C1 segment of cervical spinal cord (tissue), 14 donors: ENCODE measurements around the gene ANKRD29.
"Not testable (repeated sequence)": the region's sequence is repeated elsewhere in the genome, so short reads cannot be mapped to it uniquely, and the experiment has no call there.

Experiments used
- DNase-seq, 14 donors: peaks; one replicate each; lab custom pipeline; 2025; lab: John Stamatoyannopoulos, UW

The ANKRD29 gene

DNA sequence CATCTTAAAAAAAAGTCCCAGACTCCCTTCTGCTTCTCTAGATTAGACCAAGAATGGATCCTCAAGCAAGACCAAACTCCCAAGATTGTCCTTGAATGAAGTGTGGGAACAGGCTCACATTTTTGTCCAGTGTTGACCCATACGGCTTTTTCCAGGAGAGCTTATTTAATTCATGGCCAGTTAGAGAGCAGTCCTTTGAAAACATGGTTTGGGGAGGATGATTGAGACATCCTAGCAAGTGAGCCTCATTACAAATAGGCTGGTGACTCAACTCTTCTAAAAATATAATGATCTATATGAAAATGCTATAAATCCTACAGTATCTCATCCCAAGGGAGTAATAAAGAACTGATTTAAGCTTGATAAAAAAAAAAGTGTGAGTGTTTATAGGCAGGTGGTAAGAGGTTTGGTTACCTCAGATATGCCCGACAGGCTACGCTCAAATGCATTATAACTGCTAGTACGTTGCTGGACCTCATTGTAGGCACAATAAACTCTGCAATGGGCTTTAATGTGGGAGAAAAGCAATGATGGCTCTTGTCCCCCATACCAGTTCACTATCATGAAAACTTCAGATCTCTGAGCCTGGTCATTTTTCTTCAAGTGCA, 17.0 kb downstream of the ANKRD29 start:
- DNase-seq, result no peak

DNA sequence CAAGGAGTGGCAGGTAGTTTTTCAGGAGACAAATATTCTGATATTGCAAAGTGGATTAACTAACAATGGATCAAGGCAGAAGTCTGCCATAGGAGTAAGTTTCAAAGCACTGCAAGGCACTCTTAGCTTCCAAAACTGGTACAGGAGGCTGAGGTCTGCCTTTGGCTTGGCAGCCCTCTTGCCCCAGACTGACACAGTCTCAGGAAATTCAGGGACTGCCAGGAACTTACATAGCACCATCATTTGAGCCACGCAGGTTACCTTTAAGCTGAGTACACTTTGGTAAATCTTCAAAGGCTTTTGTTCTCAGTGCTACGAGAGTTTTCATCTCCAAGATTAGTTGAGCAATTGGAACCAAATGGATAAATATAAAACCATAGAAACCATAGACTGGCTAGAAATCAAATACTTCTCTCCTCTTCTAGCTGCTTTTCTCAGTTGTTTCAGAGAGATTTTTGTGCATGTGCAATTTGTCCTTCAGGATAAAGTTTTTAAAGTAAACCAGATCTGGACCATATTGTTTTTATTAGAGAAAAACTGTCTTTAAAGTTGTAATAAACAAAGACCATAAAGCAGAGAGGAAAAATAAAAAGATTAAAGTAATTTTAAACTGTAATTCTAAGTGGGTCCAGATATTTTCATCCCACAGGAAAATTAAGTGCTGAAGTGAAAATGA, 18.8 kb downstream of the ANKRD29 start:
- no peak for DNase-seq

DNA sequence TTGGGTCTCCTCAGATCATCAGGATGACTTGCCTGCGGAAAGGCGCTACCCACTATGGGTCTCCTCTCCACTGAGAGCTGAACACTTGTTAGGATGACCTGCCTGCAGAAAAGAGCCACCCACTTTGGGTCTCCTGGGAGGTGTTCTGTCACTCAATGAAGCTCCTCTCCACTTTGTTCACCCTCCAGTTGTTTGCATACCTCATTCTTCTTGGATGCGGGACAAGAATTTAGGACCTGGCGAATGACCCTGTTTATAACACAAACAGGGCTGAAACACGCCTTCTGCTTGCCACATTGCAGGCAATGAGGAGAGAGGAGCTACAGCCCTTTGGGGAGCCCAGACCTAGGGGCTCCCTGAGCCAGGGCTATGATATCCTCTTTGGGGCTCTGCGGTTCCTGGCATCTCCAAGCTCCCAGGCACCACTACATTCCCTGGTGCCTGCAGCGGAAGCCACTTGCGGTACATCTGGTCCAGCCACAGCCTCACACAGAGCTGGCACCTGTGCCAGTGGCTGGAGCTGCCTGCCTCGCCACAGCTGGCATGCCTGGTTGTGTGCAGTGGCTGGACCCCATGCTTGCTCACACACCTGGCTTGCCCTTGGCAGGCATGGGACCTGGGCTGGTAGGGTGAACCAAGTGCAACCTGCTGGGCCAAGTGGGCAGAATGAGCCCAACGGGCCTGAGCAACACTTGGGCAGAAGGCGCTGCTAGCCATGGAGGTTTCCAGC, 20.6 kb downstream of the ANKRD29 start:
- no peak for DNase-seq

DNA sequence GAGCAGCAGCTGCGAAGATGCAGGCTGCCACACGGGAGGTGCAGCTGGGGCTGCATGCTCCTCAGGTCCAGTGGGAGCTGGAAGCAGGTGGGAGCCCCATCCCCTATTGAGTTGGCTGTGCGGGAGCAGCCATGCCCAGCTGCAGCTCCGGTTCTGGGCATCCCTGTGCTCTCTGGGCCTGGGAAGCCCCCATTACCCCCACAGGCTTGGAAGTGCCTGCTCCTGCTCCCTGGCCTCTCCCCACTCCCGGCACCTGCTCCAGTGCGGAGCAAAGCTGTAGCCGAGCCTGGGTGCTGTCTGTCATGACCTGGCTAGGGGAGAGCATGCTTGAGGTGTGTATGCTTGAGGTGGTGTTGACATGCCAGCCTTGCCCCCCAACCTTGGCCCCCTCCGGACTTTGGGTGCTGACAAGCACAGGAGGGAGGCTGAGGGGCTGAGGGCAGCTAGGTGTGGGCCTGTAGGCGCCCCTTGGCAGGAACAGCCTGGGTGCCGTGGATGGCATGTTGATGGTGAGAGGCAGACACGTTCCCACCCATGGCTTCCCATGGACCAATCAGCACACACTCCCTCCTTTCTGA, 21.5 kb downstream of the ANKRD29 start:
- no peak for DNase-seq

DNA sequence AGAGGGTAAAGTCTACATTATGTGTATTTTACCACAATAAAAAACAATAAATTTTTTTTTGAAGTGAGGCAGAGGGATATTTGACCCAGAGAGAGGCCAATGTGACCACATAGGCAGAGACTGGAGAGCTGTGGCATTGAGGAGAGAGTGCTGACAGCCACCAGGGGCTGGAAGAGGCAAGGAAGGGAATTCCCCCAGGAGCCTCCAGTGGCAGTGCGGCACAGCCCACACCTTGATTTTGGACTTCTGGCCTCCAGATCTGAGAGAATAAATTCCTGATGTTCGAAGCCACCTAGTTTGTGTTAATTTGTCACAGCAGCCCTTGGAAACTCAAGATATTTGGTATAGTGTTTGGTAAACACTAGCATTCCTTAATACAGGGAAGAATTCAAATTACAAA, 22.7 kb downstream of the ANKRD29 start:
- no peak for DNase-seq

DNA sequence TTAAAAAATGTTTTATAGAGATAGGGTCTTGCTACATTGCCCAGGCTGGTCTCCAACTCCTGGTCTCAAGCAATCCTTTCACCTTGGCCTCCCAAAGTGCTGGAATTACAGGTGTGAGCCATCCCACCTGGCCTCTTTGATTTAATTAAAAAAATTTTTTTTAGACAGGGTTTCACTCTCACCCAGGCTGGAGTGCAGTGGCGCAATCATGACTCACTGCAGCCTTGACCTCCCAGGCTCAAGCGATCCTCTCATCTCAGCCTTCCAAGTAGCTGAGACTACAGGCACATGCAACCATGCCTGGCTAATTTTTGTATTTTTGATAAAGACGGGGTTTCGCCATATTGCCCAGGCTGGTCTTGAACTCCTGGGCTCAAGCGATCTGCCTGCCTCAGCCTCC, 26.3 kb downstream of the ANKRD29 start:
- not testable (repeated sequence) for DNase-seq

DNA sequence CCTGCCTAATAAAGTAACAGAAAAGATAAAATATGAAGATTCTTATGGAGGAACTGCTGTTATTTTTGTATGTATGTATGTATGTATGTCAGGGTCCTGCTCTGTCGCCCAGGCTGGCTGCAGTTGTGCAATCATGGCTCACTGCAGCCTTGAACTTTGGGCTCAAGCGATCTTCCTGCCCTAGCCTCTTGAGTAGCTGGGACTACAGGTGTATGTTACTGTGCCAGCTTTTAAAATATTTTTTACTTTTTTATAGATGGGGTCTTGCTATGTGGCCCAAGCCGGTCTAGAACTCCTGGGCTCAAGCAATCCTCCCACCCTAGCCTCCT, 26.7 kb downstream of the ANKRD29 start:
- DNase-seq, result no peak

DNA sequence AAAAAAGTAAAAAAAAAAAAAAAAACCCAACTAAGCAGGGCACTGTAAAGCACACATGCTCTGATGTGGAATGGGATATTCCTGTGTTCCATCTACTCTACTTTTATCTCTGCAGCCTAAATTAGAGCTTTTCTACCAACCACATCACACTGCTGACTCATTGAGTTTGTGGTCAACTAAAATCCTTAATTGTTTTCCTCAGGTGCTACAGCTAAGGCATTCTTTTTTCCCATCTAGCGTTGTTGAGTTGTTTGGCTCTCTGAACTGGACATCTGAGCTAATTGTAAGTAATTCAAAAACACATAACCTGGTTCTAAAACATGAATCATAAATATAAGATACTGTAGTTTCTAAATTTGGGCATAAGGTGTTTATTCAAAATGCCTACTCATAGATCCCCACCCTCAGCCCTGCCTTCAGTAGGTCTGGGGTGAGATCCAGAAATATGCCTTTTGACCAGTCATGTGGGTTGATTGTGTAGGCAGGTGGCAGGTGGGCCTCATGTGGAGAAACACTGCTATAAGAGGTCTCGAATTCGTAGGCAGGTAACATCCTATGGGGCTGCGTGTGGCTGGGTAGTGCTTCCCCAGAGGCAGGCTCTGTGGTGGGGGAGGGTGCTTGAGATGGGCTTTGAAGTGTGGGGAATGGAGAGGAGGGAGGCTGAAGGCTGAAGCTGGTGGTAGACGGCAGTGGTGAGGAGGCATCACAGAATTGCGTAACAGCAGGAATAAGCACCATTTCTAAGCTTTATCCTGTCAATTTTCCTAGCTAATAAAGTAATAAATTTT, 27.2 kb downstream of the ANKRD29 start:
- DNase-seq, result no peak

DNA sequence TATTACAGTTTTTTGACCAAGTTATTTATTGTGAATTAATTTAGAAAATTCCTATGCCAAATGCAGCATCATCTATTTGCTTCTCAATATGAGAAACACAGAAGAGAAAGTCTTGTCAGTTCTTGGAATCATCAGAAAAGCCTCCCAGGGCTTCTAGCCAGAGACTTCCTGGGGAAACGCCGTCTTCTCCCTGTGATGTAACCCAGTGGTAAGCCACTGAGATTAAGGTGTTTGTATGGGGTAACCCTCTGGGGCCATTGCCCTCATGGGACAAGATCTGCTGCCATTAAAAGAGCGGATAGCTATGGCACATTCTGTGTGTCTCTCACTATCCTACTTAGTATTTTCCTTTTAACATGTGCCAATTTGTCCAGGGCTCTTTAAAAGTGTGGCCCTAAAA, 28.0 kb downstream of the ANKRD29 start:
- no peak for DNase-seq

DNA sequence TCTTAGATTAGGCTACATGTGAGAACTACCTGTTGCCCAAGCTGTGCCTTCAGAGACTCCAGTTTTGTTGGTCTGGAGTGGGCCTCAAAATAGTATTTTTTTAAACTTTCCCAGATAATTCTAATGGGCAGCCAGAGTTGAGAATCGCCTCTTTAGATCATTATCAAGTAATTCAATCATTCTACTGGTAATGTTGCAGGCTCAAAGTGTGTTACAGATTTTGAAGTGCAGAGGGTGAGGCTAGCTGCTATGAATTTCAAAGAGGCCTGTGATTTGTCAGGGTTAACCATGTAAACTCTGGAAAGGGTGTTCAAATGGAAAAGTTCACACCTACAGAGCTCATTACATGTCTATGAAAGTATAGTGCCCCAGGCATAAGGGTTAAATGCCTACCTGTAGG, 30.1 kb downstream of the ANKRD29 start:
- DNase-seq, result no peak

DNA sequence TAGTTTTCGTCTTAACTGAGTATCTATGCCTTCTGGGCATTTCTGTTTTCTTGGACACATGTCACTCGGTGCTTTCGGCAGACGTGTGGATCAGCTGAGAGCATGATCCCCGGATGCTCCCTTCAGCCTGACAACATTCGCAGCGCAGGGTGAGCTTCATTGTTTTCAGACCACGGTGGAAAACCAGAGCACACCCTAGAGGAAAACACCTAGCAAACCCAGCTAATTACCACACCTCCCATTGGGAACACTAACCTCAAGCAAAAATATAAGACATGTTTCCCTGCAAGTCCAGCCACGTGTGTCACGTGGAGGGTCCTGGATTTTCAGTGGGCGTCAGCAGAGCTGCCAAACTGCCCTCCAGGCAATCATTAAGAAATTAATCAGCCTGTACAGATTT, 31.0 kb downstream of the ANKRD29 start:
- no peak for DNase-seq

DNA sequence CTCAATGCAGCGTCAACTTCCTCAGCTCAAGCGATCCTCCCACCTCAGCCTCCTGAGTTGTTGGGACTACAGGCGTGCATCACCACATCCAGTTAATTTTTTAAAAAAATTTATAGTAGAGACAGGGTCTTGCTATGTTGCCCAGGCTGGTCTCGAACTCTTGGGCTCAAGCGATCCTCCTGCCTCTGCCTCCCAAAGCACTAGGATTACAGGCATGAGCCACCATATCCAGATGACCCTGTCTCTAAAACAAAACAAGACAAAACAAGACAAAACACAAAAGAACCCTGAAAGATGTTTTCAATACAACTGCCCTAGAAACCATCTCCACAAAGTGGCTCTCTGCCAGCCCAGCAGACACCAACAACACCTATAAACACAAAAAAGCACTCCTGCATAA, 31.4 kb downstream of the ANKRD29 start:
- no peak for DNase-seq

DNA sequence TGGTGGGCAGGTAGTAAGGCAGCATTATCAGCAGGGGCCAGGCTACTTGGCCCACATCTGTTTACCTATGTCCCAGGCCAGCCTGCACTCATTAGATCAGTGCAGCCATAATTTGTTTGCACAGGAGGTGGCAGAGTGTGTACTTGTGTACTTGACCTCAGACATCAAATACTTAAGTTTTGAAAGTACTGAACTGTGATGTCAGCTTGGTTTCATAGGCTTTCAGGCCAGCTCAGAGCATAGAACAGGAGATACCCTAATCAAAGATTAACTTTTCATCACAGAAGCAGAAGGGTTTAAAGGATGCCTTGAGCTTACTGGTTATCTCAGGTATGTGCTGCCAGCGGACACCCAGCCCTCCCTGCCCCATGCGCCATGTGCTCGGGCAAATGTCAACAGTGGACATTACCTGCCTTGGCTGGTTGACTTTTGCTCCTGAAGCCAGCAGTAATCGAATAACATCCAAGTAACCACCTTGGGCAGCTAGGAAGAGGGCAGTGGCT, 33.2 kb downstream of the ANKRD29 start:
- no peak for DNase-seq

DNA sequence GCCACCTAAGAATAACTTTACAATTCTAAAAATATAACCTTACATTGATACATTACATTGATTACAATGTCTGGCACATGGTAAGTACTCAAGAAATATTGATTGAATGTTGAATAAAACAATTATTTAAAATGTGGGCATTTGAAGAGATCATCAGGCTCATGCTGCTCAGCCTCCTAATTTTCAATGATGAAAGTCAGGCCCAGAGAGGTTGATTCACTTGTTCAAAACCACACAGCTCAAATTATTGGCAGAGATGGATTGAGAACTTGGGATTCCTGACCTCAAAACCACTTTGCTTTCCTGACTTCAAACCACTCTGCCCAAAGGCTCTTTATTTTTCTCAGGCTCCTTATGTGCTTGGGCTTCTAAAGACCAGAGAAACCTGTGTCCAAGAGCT, 34.7 kb downstream of the ANKRD29 start:
- DNase-seq, result no peak

DNA sequence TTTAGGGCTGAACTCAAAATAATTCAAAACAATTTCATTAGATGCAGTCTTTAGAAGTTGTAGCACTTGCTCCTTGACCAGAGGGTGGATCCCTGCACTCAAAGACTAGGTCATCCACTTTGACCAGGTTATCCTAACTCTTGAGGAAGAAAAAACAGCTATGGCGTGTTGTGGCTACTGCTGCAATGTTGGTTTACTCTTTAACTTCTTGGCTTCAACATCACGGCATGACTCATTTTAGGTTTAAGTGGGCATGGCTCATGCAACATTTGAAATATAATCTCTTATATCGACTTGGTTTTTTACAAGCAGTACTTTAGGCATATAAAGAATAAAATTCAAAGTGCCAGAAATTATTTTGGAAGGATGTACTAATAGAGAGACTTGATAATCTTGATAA, 35.4 kb downstream of the ANKRD29 start:
- no peak for DNase-seq

DNA sequence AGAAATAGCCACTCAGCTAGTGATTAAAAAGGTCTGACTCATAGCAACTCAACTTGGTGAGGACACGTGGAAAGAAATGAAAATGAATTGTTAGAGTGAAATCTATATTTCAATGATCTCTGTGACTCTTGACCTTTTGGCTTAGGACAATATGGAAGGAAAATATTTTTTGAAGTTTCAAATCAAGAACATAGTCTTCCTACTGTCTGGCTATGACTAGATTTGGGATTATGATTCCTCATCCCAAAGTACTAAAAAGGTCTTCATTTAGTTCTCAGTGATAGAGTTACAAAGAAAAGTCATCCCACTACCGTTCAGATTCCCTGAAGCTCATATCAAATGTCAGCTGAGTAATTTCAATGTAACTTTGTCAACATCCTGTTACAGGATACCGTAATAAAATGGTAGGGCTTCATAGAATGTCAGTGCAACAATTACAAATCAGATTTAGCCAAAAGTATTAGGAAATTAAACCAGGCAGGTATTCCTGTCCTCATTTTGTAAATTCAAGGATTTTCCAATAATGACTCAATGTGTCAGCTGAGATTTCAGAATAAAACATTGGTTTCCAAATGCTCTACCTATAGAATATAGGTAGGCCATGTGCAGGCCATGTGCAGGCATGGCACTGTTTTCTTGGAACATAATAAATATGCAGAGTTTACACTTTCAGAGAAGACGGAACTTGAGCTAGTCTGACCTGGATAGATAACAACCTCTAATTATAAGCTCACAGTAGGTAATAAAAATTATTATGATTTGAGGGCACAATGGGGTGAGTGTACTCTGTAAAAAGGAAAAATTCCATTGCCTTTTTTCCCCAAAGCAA, 36.0 kb downstream of the ANKRD29 start:
- no peak for DNase-seq

DNA sequence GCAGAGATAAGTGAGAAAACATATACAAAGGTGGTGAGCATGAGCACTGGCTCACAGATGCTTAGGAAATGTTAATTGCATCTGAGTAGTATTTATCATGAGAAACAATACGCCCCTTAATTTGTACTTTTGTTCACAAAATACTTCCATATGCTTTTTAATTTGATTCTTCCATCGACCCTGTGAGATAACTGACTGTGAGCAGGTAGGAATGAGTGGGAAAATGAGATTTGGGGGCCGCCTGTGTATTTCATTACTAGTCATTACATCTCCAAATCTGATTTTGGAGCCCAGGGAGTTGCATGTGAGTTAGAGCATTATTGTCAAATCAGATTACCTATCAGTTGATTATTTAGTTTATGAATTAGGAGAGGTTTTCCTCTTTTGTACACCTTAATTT, 39.7 kb downstream of the ANKRD29 start:
- DNase-seq, result no peak

DNA sequence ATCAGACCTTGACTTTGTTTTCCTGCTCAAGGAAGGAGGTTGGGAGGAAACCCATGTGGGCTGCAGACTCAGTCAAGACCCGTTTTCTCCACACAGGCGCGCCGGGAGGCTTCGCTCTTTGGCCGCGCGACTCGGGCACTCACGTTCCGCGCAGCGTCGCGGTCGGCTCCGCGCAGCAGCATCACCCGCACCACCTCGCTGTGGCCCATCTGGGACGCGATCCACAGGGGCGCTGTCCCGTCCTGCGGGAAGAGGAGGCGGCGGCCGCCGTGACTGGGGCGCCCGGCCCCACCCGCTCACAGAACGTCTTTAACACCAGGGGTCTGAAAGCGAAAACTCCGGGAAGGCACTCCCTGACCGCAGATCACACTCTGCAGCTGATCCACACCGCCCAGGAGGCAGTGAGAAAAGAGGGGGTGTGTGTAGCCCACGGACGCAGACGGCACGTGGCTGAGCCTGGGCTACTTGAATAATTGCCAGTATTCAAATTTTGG, 43.3 kb downstream of the ANKRD29 start:
- DNase-seq, result peak in 2 of 14 donors; percentile 17 to 32

DNA sequence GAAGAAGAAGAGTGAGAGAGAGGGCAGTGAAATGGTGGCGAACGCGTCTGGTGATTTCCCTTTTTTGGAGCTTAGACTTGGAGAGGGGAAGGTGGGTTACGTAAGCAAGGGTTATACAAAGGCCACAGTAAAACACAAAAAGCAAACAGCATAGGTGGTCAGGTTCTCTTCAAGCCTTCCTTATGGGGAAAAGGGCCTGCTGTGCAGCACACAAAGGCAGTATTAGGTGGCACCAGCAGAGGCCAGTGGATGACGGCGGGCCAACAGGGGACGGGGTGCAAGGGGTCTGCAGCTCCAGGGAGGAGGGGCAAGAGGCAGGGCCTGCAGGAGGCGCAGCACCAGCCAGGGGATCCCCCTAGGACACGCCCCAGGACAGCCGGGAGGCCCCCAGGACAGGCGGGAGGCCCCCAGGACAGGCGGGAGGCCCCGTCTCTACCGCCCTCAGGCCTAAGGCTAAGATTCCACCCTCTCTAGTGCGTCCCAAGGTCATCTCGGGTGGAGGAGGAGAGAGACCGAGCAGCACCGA, 43.8 kb downstream of the ANKRD29 start:
- peak in 1 of 14 donors; percentile 32 for DNase-seq

DNA sequence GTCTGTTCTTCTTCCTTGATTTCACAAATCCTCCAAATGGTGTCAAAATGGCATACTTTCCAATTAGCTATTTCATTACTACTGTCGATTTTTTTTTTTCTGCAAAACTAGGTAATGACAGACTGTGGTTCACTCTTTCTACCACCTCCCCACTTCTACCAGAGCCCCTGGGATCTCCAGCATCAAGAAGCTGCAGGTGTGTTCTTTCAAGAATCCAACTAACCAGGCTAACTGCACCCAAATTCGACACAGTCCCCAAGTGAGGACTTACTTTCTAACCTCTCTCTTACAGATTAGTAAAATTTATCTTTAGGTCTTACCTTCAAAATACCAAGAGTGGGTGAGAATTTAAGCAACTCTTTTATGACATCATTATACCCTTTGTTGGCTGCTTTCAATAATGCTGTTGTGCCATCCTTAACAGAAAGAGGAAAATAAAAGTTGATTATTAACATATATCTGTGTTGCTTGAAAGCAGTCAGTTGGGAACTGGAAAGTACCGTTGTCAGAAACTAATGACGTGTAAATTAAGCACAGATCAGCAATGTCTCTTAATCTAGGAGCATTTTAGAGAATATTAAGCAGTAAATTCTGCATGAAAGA, 45.2 kb downstream of the ANKRD29 start:
- no peak for DNase-seq
